Upper lobe of left lung (tissue), 4 donors: ENCODE results near the gene RC3H2.

Experiments used
- POLR2A ChIP-seq, 4 donors: fragments of 450-650 bp; IDR thresholded peaks; one replicate each; pipeline ENCODE4 v1.5.1; 2016 to 2017; ENCODE audit warnings: antibody characterized with exemption in 4 of 4, mild to moderate bottlenecking in 2 of 4
- TF ChIP-seq, protein P1 (sequence below), 6 experiments: fragments of 450-650 bp in 4 of 6; fragments of 200-600 bp in 2 of 6; sonication (generic) in 2 of 6; IDR thresholded peaks; one replicate each; pipeline ENCODE4 v1.5.1; 2016 to 2019; ENCODE audit warnings: antibody characterized with exemption in 6 of 6

DNA sequence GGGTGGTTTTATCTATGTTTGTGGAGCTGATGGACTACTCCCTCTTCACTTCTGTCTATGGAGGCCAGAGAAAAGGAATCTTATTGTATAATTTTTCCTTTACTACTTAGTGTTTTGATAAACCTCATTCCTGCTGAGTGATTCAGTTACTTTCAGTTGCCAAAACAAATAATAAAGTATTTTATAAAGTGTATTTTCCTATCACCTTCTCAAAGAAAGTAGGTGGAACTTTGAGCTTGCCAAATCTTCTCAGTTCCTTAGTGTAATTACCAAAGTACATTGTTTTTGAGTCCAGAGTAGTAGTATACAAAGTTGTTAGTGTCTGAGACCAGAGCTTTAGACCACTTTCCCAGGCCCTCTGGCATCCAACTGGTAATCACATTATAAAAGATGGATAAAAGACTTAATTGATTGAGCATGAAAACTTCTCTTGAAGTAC lies 49.1 kb upstream of the RC3H2 start:
- TF ChIP-seq, protein P1, sequence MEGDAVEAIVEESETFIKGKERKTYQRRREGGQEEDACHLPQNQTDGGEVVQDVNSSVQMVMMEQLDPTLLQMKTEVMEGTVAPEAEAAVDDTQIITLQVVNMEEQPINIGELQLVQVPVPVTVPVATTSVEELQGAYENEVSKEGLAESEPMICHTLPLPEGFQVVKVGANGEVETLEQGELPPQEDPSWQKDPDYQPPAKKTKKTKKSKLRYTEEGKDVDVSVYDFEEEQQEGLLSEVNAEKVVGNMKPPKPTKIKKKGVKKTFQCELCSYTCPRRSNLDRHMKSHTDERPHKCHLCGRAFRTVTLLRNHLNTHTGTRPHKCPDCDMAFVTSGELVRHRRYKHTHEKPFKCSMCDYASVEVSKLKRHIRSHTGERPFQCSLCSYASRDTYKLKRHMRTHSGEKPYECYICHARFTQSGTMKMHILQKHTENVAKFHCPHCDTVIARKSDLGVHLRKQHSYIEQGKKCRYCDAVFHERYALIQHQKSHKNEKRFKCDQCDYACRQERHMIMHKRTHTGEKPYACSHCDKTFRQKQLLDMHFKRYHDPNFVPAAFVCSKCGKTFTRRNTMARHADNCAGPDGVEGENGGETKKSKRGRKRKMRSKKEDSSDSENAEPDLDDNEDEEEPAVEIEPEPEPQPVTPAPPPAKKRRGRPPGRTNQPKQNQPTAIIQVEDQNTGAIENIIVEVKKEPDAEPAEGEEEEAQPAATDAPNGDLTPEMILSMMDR (IDR thresholded peaks at IDR 0.05) = no peak
- TF ChIP-seq POLR2A (IDR thresholded peaks at IDR 0.05) = no peak
